HepG2 (cell line): ENCODE measurements around the gene CPT1B. TPM values are rescaled to one million over a fixed set of nuclear protein-coding genes. Genes with fewer than 3 reads are reported as not detected.

Source experiments
- ATAC-seq: fragments of 200-7000 bp; cut with Tn5 transposase; 3 replicates; pipeline ENCODE4 v1.9.1; 2020; ENCODE audit warnings: mild to moderate bottlenecking, moderate library complexity
- BruUV-seq: library from RNA; stranded (reverse); fragments of 400-500 nt; replicated peaks from 2 replicates; lab custom pipeline; 2021; lab: Mats Ljungman, UMichigan
- CTCF ChIA-PET: fragments of 300-600 bp; formaldehyde crosslinking; extraction: SDS; loops from one replicate; lab custom pipeline; 2021; ENCODE audit warnings: low total read pairs, inconsistent platforms, low intra/inter-chr PET ratio; lab: Yijun Ruan, JAX
- POLR2A ChIA-PET: fragments of 350-600 bp; sonication (Branson Sonifier 250); formaldehyde crosslinking; loops from one replicate; lab custom pipeline; 2020; ENCODE audit warnings: antibody characterized with exemption, inconsistent platforms; lab: Yijun Ruan, JAX
- DNase-seq: peaks from one replicate; pipeline ENCODE4 v3.0.0-alpha.2; 2015; ENCODE audit warnings: low spot score
- FAIRE-seq: peaks from 3 replicates; lab custom pipeline; 2011; peaks lifted over from hg19 to GRCh38; lab: Jason Lieb, UNC
- H2AFZ ChIP-seq: one replicate; pipeline ENCODE4 v1.6.1; 2011; ENCODE audit warnings: low read length, inconsistent platforms
- H3K27ac ChIP-seq: fragments of 300-600 bp; 3 replicates; pipeline ENCODE4 v1.8.0; 2011; ENCODE audit warnings: mixed run types, mild to moderate bottlenecking, mixed read lengths, low read length, inconsistent platforms; ENCODE audit not compliant: insufficient read depth; ENCODE audit errors: extremely low read length
- H3K27me3 ChIP-seq, 2 experiments: fragments of 200-600 bp in 1 of 2; 2 replicates in 1 of 2; 3 replicates in 1 of 2; pipeline versions ENCODE4 v1.6.0 to v1.8.0; 2011; ENCODE audit warnings: low read length in 2 of 2, mild to moderate bottlenecking in 2 of 2, moderate library complexity in 2 of 2, inconsistent platforms in 1 of 2; ENCODE audit not compliant: insufficient read depth in 2 of 2, control insufficient read depth in 1 of 2
- H3K36me3 ChIP-seq, 2 experiments: fragments of 200-600 bp in 1 of 2; replicated peaks in 1 of 2; 2 replicates in 1 of 2; 3 replicates in 1 of 2; pipeline versions ENCODE4 v1.5.1 to v1.8.0; 2011; ENCODE audit warnings: low read length in 2 of 2, inconsistent platforms in 1 of 2; ENCODE audit not compliant: insufficient read depth in 2 of 2, control insufficient read depth in 1 of 2
- H3K4me1 ChIP-seq: 2 replicates; pipeline ENCODE4 v1.5.1; 2012; ENCODE audit warnings: low read length, inconsistent platforms; ENCODE audit not compliant: insufficient read depth
- H3K4me2 ChIP-seq: 2 replicates; pipeline ENCODE4 v1.6.0; 2011; ENCODE audit warnings: low read depth, low read length, inconsistent platforms
- H3K4me3 ChIP-seq, 3 experiments: fragments of 200-600 bp in 1 of 3; sonication (generic), shearing (Covaris generic) in 1 of 3; replicated peaks in 1 of 3; 2 replicates each; pipeline ENCODE4 v1.5.1; 2011 to 2016; ENCODE audit warnings: low read length in 3 of 3, inconsistent platforms in 2 of 3, low read depth in 2 of 3, mild to moderate bottlenecking in 2 of 3, control low read depth in 1 of 3, mixed read lengths in 1 of 3; ENCODE audit not compliant: insufficient read depth in 1 of 3
- H3K79me2 ChIP-seq: one replicate; pipeline ENCODE4 v1.6.1; 2011; ENCODE audit warnings: low read length, inconsistent platforms; ENCODE audit not compliant: insufficient read depth
- H3K9ac ChIP-seq: 2 replicates; pipeline ENCODE4 v1.6.0; 2011; ENCODE audit warnings: mild to moderate bottlenecking, low read depth, low read length, inconsistent platforms; ENCODE audit not compliant: insufficient read depth
- H3K9me3 ChIP-seq: 2 replicates; pipeline ENCODE4 v1.5.1; 2012; ENCODE audit warnings: mild to moderate bottlenecking, low read length
- H4K20me1 ChIP-seq: 2 replicates; pipeline ENCODE4 v1.6.0; 2011; ENCODE audit warnings: inconsistent platforms, mild to moderate bottlenecking, low read length, moderate library complexity; ENCODE audit not compliant: insufficient read depth
- ATF2 ChIP-seq: sonication (generic); formaldehyde crosslinking; IDR thresholded peaks from 2 replicates; pipeline ENCODE4 v1.4.0; 2020; ENCODE audit warnings: missing genetic modification reagents
- DNMT3B ChIP-seq: conservative IDR thresholded peaks from 2 replicates; pipeline ENCODE4 v1.6.1; 2016; ENCODE audit warnings: missing biosample characterization, control low read depth
- DR1 ChIP-seq: sonication (generic); formaldehyde crosslinking; IDR thresholded peaks from 2 replicates; pipeline ENCODE4 v1.8.0; 2021; ENCODE audit warnings: mild to moderate bottlenecking, missing genetic modification reagents, inconsistent platforms
- HNF1A ChIP-seq, 2 experiments: sonication (generic) in 1 of 2; formaldehyde crosslinking in 1 of 2; IDR thresholded peaks; 2 replicates each; pipeline versions ENCODE4 v1.4.0 to v1.6.1; 2016 to 2020; ENCODE audit warnings: borderline replicate concordance in 1 of 2, low read depth in 1 of 2, mild to moderate bottlenecking in 1 of 2, missing genetic modification reagents in 1 of 2
- NFAT5 ChIP-seq: sonication (generic); formaldehyde crosslinking; IDR thresholded peaks from 2 replicates; pipeline ENCODE4 v1.4.0; 2020; ENCODE audit warnings: missing genetic modification reagents
- NFKB2 ChIP-seq: sonication (generic); formaldehyde crosslinking; IDR thresholded peaks from 2 replicates; pipeline ENCODE4 v1.4.0; 2020; ENCODE audit warnings: missing genetic modification reagents, borderline replicate concordance
- PBX2 ChIP-seq: IDR thresholded peaks from 2 replicates; pipeline ENCODE4 v1.6.1; 2016; ENCODE audit warnings: control low read depth
- ZNF367 ChIP-seq: sonication (generic); formaldehyde crosslinking; IDR thresholded peaks from 2 replicates; pipeline ENCODE4 v1.4.0; 2020; ENCODE audit warnings: missing genetic modification reagents, borderline replicate concordance
- ZNF678 ChIP-seq: sonication (generic); formaldehyde crosslinking; IDR thresholded peaks from 2 replicates; pipeline ENCODE4 v1.4.0; 2020; ENCODE audit warnings: mild to moderate bottlenecking, missing genetic modification reagents
- WGBS: methylation state at CpG from one replicate; pipeline ENCODE4 v1.1.6; 2017; ENCODE audit warnings: low lambda C conversion rate; 5-methylcytosine and 5-hydroxymethylcytosine counted together
- in situ Hi-C: cut with HindIII; loops from 2 replicates; pipeline ENCODE4 v1.10.0; 2017; ENCODE audit warnings: low pct_unique_long_range_greater_than_20kb; ENCODE audit not compliant: extremely low pct_ligation_motif_present
- intact Hi-C: fragments of 100-400 bp; cut with micrococcal nuclease; formaldehyde crosslinking; loops from one replicate; pipeline ENCODE4 v1.10.0; 2022; ENCODE audit not compliant: unreplicated experiment
- polyA plus RNA-seq, 8 experiments: library from polyadenylated mRNA; depleted of rRNA in 3 of 8; stranded (reverse) in 7 of 8; unstranded in 1 of 8; fragments of >200 nt; fragmentation: Illumina TruSeq in 4 of 8; extraction: Trizol in 4 of 8; gene quantifications; 2 replicates each; pipeline versions ENCODE4 v1.2.1 to v1.2.3, GENCODE V29; 2011 to 2016; ENCODE audit warnings: low read depth in 4 of 8, missing spikeins in 1 of 8, mixed read lengths in 1 of 8; ENCODE audit not compliant: insufficient read depth in 1 of 8
- total RNA-seq, 5 experiments: library from RNA; depleted of rRNA; stranded (reverse); fragments of >200 nt; fragmentation: Illumina TruSeq; extraction: Trizol; gene quantifications; 2 replicates each; pipeline ENCODE4 v1.2.3, GENCODE V29; 2016; ENCODE audit warnings: low read depth in 1 of 5

The CPT1B gene
- total and polyA plus RNA-seq, 2 of the 13 experiments (the other 11 are each of a cell fraction or from before 2014, with no cell fraction given) = 9.2 to 19.5 TPM

- no peak for TF ChIP-seq HNF1A (IDR thresholded peaks at IDR 0.05; ENCODE audit: low read depth)
- TF ChIP-seq HNF1A (CRISPR knock-in tag; IDR thresholded peaks at IDR 0.05; ENCODE audit: borderline replicate concordance) = no peak
- no peak for TF ChIP-seq DNMT3B (CRISPR knock-in tag)
Observed at GRCh38 chr22:50521710-50522109, 56.5 kb downstream of the CPT1B start (continued).

GRCh38 chr22:50520826-50521453 is 57.3 kb downstream of the CPT1B start:
- FAIRE-seq = no peak
- intact Hi-C loops = no loop called here
- no peak overlapping the region for H3K4me2 ChIP-seq
- TF ChIP-seq ZNF367 (CRISPR knock-in tag) (no peak), ZNF678 (no peak), NFAT5 (CRISPR knock-in tag) (no peak), PBX2 (CRISPR knock-in tag) (no peak), NFKB2 (CRISPR knock-in tag) (no peak), DR1 (CRISPR knock-in tag) (no peak), ATF2 (CRISPR knock-in tag) (no peak)

More at GRCh38 chr22:50520826-50521453, 57.3 kb downstream of the CPT1B start:
- Histone ChIP-seq H3K36me3 (peaks cover 21 to 62% of the 10 kb centered on the region in 2 experiments), H3K79me2 (peaks cover 18% of the 10 kb centered on the region), H2AFZ (no peak overlapping the region), H3K9me3 (no peaks in the 10 kb centered on the region), H3K4me3 (no peak overlapping the region), H3K4me1 (peaks cover 14% of the 10 kb centered on the region), H3K27ac (no peak overlapping the region), H3K27me3 (no peaks in the 10 kb centered on the region), H3K9ac (no peak overlapping the region), H4K20me1 (peaks cover 19% of the 10 kb centered on the region)
- POLR2A ChIA-PET = no interaction called here
- DNase-seq (no peak), ATAC-seq (no peak)
- 99% methylated on average over 10 of the region's 13 CpGs for WGBS
- no TSS peak for BruUV-seq
- CTCF ChIA-PET = no interaction called here
- in situ Hi-C loops = no loop called here
